Common myeloid progenitor, CD34-positive (primary cell): ENCODE results near the gene NTNG2.

Experiments
- CTCF ChIA-PET: fragments of 350-600 bp; sonication (Branson Sonifier 250); formaldehyde crosslinking; loops from one replicate; lab custom pipeline; 2021; ENCODE audit warnings: antibody characterized with exemption; lab: Charles Lee
- POLR2A ChIA-PET: fragments of 350-600 bp; sonication (Branson Sonifier 250); formaldehyde crosslinking; loops from one replicate; lab custom pipeline; 2021; ENCODE audit warnings: antibody characterized with exemption; lab: Charles Lee
- DNase-seq, 3 donors: peaks; one replicate each; pipeline versions ENCODE4 v3.0.0 to v3.0.0-alpha.2; 2013
- H3K27ac ChIP-seq, 2 experiments: 1 replicate in 1 of 2; 2 replicates in 1 of 2; pipeline ENCODE4 v1.7.0; 2013; ENCODE audit warnings: inconsistent platforms in 2 of 2, low read length in 2 of 2, mild to moderate bottlenecking in 2 of 2, low read depth in 1 of 2, moderate library complexity in 1 of 2; ENCODE audit not compliant: severe bottlenecking in 2 of 2, insufficient read depth in 1 of 2, poor library complexity in 1 of 2
- H3K27me3 ChIP-seq, 5 experiments: replicated peaks in 2 of 5; 1 replicate in 3 of 5; 2 replicates in 2 of 5; pipeline versions ENCODE4 v1.6.1 to v1.7.0; 2013; ENCODE audit warnings: low read length in 4 of 5, mild to moderate bottlenecking in 2 of 5, moderate library complexity in 2 of 5, inconsistent platforms in 1 of 5; ENCODE audit not compliant: insufficient read depth in 5 of 5, control insufficient read depth in 4 of 5
- H3K36me3 ChIP-seq, 4 experiments: 1 replicate in 2 of 4; 2 replicates in 2 of 4; pipeline versions ENCODE4 v1.6.1 to v1.7.0; 2013; ENCODE audit warnings: low read length in 3 of 4, control low read depth in 1 of 4, mild to moderate bottlenecking in 1 of 4; ENCODE audit not compliant: control insufficient read depth in 4 of 4, insufficient read depth in 4 of 4
- H3K4me1 ChIP-seq, 4 experiments: 1 replicate in 3 of 4; 2 replicates in 1 of 4; pipeline versions ENCODE4 v1.6.1 to v1.7.1; 2013; ENCODE audit warnings: low read length in 3 of 4, mild to moderate bottlenecking in 3 of 4, control low read depth in 1 of 4, inconsistent platforms in 1 of 4, moderate library complexity in 1 of 4; ENCODE audit not compliant: control insufficient read depth in 4 of 4, insufficient read depth in 4 of 4; ENCODE audit errors: control extremely low read depth in 1 of 4
- H3K4me3 ChIP-seq, 7 experiments: 1 replicate in 4 of 7; 2 replicates in 3 of 7; pipeline versions ENCODE4 v1.5.1 to v1.7.0; 2013; ENCODE audit warnings: mild to moderate bottlenecking in 7 of 7, low read length in 6 of 7, moderate library complexity in 6 of 7, inconsistent platforms in 2 of 7, low read depth in 2 of 7, control low read depth in 1 of 7; ENCODE audit not compliant: insufficient read depth in 4 of 7, control insufficient read depth in 1 of 7; ENCODE audit errors: extremely low read depth in 1 of 7
- H3K9me3 ChIP-seq, 5 experiments: 1 replicate in 4 of 5; 2 replicates in 1 of 5; pipeline versions ENCODE4 v1.6.1 to v1.7.1; 2013; ENCODE audit warnings: low read length in 4 of 5, mild to moderate bottlenecking in 2 of 5, inconsistent platforms in 1 of 5, low read depth in 1 of 5, moderate library complexity in 1 of 5; ENCODE audit not compliant: control insufficient read depth in 4 of 5, insufficient read depth in 2 of 5; ENCODE audit errors: control extremely low read depth in 1 of 5
- WGBS: methylation state at CpG from one replicate; pipeline ENCODE4 v1.1.5; 2013; ENCODE audit not compliant: insufficient coverage; 5-methylcytosine and 5-hydroxymethylcytosine counted together

NTNG2 gene

DNA sequence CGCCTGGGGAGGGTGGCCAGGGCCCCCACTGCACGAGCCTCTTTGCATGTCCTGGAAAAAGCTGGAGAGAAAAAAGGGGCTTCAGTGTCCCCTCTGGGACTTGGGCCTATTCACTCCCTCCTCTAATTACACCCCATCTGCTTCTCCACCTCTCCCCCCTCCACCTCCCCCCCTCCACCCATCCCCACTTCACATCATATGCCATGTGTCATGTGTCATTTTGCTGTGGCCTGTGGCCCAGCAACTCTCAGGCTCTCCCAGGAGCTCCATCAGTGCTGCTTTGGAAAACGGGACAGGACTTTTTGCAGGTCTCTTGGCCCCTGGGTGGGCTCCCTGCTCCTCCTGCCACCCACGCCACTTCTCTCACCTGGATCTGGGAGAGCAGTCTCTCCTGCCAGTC is 68.7 kb downstream of the NTNG2 start:
- no peak for DNase-seq
- WGBS = 100% methylated on average over 1 of the region's 4 CpGs
- H3K4me3 ChIP-seq = no peak overlapping the region
- H3K27ac ChIP-seq = no peak overlapping the region
- CTCF ChIA-PET = interaction anchor here (1.6 to 2.4 kb wide), 2 partner anchors 8 to 62 kb away, joined by 4 to 6 read pairs; no protein-coding TSS in a partner anchor
- H3K27me3 ChIP-seq = peaks cover 0 to 6% (median 0%) of the 10 kb centered on the region in 5 experiments
- POLR2A ChIA-PET = interaction anchor here (0.5 kb wide), 1 partner anchor 123 kb away, joined by 4 read pairs; no protein-coding TSS in a partner anchor
- H3K9me3 ChIP-seq = no peaks in the 10 kb centered on the region
- H3K4me1 ChIP-seq = no peaks in the 10 kb centered on the region
- H3K36me3 ChIP-seq = no peaks in the 10 kb centered on the region

DNA sequence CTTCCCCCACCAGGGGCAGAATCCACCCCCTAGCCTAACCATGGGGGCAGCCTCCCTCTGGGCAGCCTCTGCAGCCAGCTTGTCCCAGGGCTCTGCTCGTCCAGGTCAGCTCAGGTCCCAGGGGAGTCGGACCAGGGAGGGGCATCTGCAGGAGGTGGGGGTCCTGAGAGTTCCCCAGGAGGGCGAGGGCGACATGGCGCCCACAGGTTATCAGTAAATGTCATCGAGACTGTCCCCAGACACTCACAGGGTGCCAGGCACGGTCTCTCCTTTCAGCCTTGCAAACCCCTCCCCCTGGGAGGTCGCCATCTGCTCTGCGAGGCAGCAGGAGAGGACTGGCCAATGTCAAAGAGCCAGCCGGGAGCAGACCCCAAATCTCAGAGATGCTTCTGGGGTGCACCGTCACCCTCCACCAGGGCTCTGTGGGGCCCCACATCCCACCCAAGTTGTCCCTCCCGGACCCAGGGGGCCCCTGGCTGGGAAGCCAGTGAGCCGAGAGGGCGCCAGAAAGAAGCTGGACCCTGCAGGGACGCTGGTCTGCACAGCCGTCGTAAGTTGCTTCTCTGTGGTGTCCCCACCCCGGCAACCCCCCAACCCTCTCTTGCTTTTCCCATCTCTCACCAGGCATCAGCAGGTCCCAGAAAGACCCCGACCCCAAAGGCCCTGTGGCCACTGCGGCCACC is 69.3 kb downstream of the NTNG2 start:
- WGBS = 91% methylated on average over 15 of the region's 20 CpGs
- H3K27me3 ChIP-seq = peaks cover 0 to 6% (median 0%) of the 10 kb centered on the region in 5 experiments
- H3K36me3 ChIP-seq = no peaks in the 10 kb centered on the region
- DNase-seq = no peak
- CTCF ChIA-PET = interaction anchor here (2.4 kb wide), 1 partner anchor 62 kb away, joined by 6 read pairs; no protein-coding TSS in a partner anchor
- no peak overlapping the region for H3K27ac ChIP-seq
- H3K4me3 ChIP-seq = no peak overlapping the region
- no peaks in the 10 kb centered on the region for H3K4me1 ChIP-seq
- POLR2A ChIA-PET = interaction anchor here (0.5 kb wide), 1 partner anchor 124 kb away, joined by 4 read pairs; no protein-coding TSS in a partner anchor
- H3K9me3 ChIP-seq = no peaks in the 10 kb centered on the region

DNA sequence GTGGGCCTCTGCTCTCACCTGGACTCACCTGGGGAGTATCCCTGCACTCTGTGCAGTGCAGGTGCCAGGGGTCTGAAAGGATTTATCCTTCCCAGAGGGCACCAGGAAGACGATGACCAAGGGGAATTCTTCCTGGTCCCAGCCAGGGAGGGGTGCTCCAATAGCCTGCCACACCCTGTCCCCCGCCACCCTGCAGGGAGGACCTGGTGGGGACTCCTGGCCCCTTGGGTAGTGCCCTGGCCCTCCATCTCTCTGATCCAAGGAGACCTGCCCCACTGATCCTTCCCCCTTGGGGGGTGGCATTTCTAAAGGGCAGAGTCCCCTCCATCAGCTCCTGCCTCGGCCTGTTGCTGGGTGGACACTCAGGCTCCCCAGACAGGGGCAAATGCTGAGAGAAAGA is 70.7 kb downstream of the NTNG2 start:
- H3K27me3 ChIP-seq = peaks cover 0 to 3% (median under 1%) of the 10 kb centered on the region in 5 experiments
- CTCF ChIA-PET = interaction anchor here (9.5 kb wide), 1 partner anchor 64 kb away, joined by 111 read pairs; no protein-coding TSS in a partner anchor

DNA sequence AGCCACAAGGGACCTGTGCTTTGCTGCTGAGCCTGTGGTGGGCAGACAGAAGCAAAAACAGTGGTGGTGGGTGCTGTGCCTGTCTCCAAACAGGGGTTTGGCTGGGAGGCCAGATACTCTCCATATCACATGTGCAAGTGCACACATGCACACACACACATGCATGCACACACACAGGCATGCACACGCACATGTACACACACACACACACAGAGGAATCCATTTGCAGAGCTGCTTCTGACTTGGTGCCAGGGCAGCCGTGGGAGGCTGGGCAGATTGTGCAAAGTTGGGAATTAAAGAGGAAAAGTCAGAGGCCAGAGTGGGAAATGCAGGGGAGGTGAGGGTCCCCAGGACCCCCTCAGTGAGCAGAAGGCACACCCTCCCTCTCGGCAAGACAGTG is 71.3 kb downstream of the NTNG2 start:
- DNase-seq = no peak
- H3K4me3 ChIP-seq = no peak overlapping the region
- ChIA-PET POLR2A (interaction anchor here (0.5 kb wide), 1 partner anchor 107 kb away, joined by 3 read pairs; no protein-coding TSS in a partner anchor), CTCF (interaction anchor here (9.5 kb wide), 1 partner anchor 64 kb away, joined by 111 read pairs; no protein-coding TSS in a partner anchor)
- 100% methylated on average over 2 of the region's 3 CpGs for WGBS
- H3K27me3 ChIP-seq = peaks cover 0 to 6% (median 2%) of the 10 kb centered on the region in 5 experiments
- no peaks in the 10 kb centered on the region for H3K9me3 ChIP-seq
- no peak overlapping the region for H3K27ac ChIP-seq
- H3K36me3 ChIP-seq = no peaks in the 10 kb centered on the region
- no peaks in the 10 kb centered on the region for H3K4me1 ChIP-seq

More for the DNA sequence above, 70.7 kb downstream of the NTNG2 start:
- H3K4me3 ChIP-seq = no peak overlapping the region
- no peaks in the 10 kb centered on the region for H3K4me1 ChIP-seq
- H3K36me3 ChIP-seq = no peaks in the 10 kb centered on the region
- no peaks in the 10 kb centered on the region for H3K9me3 ChIP-seq
- WGBS = 76% methylated on average over 3 of the region's 3 CpGs
- H3K27ac ChIP-seq = no peak overlapping the region
- DNase-seq = no peak
- POLR2A ChIA-PET = no interaction called here

DNA sequence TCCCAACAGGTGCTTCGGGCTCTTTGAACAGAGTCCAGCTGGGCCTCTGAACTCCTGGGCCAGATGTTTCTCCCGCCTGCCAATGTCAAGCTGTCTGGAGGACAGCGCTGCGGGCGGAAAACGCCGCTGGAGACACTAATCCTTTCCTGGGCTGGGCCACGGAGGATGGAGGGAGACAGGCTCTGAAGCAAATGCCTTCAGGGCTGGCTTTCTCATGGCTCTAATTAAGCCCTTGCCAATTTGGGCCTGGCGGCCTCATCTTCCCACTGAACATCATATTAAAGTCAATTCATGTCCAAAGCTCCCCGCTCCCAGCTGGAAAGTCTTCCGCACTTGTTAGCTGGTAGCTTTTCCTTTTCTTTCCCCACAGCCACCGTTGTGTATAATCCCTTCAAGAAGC is 72.7 kb downstream of the NTNG2 start:
- ChIA-PET POLR2A (no interaction called here), CTCF (interaction anchor here (1.1 to 9.5 kb wide), 4 partner anchors 32 to 475 kb away, joined by 3 to 111 read pairs (median 3); no protein-coding TSS in a partner anchor)
- Histone ChIP-seq H3K4me1 (peaks cover 0 to 2% (median 0%) of the 10 kb centered on the region in 4 experiments), H3K4me3 (no peak overlapping the region), H3K9me3 (no peaks in the 10 kb centered on the region), H3K36me3 (no peaks in the 10 kb centered on the region), H3K27ac (no peak overlapping the region), H3K27me3 (peaks cover 0 to 14% (median 6%) of the 10 kb centered on the region in 5 experiments)
- no peak for DNase-seq
- WGBS = 89% methylated on average over 11 of the region's 12 CpGs

DNA sequence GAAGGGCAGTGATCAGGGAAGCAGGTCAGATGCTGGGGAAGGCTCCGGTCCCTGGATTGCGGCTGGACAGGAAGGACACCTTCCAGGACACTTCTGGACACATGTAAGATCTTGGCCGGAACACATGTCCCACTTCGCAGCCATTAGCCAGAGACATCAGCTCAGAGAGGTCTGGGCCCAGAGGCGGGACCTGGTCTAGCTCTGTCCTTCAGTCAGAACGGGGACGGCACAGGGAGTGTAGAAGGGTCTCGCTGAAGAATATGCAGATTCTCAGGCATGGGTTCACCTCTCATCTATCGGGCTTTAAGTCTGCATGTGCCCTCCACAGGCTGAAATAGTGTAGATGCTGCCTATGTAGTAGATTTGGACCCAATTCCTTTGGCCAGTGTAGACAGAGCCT is 73.3 kb downstream of the NTNG2 start:
- ChIA-PET CTCF (interaction anchor here (1.2 to 9.5 kb wide), 8 partner anchors 8 to 472 kb away, joined by 3 to 111 read pairs (median 4); no protein-coding TSS in a partner anchor), POLR2A (no interaction called here)
- H3K4me3 ChIP-seq = no peak overlapping the region
- H3K36me3 ChIP-seq = no peaks in the 10 kb centered on the region
- DNase-seq = no peak
- no peak overlapping the region for H3K27ac ChIP-seq
- H3K27me3 ChIP-seq = peaks cover 0 to 14% (median 10%) of the 10 kb centered on the region in 5 experiments
- peaks cover 0 to 8% (median 0%) of the 10 kb centered on the region in 4 experiments for H3K4me1 ChIP-seq
- no peaks in the 10 kb centered on the region for H3K9me3 ChIP-seq
- WGBS = 94% methylated on average over 8 of the region's 9 CpGs
